HG02840 (cell line): ENCODE data around the gene ENPP1.
"Not testable (repeated sequence)": the region's sequence is repeated elsewhere in the genome, so short reads cannot be mapped to it uniquely, and the experiment has no call there.

Experiments
- ATAC-seq: cut with Tn5 transposase; IDR thresholded peaks from one replicate; pipeline ENCODE4 v1.9.1; 2021; ENCODE audit warnings: mild to moderate bottlenecking, moderate library complexity, moderate number of reproducible peaks; ENCODE audit not compliant: unreplicated experiment, low FRiP score

ENPP1 gene

DNA sequence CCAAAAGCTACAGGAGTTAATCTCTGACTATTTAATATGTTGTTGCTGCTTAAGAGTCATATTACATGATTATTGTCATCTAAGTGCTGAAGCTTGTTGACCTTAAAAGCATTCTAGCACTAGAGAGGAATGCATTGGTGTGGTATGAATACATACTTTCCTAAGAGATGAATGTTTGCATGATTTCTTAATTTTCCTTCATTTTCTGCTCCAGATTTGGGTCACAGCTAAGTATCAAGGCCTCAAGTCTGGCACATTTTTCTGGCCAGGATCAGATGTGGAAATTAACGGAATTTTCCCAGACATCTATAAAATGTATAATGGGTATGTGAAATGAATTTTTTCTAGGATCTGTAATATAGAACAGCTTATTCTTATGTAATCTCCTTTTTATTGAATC lies 53.6 kb downstream of the ENPP1 start:
- no peak for ATAC-seq

DNA sequence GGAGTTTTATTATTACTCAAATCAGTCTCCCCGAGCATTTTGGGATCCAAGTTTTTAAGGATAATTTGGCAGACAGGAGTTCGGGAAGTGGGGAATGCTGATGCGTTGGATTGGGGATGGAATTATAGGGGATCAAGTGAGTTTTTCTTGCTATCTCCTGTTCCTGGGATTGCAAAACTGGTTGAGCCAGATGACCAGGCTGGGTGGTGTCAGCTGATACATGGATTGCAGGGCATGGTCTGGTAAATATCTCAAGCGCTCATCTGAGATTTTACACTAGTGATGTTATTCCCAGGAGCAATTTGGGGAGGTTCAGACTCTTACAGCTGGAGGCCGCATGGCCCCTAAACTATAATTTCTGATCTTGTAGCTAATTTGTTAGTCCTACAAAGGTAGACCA lies 54.7 kb downstream of the ENPP1 start:
- ATAC-seq = no peak

- no peak for ATAC-seq
Observed at GRCh38 chr6:131867744-131868143, 59.9 kb downstream of the ENPP1 start.

DNA sequence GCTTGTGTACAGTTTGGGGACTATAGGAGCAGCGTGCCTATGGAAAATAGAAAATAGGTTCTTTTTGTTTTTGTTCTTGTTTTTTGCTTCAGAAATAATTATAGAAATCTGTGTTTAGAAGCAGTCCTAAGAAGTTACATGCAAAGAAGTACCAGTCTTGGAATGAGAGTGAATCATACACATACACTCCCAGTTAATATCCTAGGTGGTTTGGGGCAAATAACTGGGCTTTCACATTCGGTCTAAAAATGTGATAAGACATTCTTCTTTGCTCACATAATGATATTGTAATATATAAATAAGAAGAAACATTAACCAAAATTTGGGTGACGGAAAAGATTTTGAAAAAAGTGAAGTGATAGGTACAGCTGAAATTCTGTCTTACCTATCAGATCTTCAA lies 61.0 kb downstream of the ENPP1 start:
- ATAC-seq = no peak

- no peak for ATAC-seq
Observed at GRCh38 chr6:131875647-131876046, 67.8 kb downstream of the ENPP1 start.

GRCh38 chr6:131876545-131876944 lies 68.7 kb downstream of the ENPP1 start:
- ATAC-seq = no peak

DNA sequence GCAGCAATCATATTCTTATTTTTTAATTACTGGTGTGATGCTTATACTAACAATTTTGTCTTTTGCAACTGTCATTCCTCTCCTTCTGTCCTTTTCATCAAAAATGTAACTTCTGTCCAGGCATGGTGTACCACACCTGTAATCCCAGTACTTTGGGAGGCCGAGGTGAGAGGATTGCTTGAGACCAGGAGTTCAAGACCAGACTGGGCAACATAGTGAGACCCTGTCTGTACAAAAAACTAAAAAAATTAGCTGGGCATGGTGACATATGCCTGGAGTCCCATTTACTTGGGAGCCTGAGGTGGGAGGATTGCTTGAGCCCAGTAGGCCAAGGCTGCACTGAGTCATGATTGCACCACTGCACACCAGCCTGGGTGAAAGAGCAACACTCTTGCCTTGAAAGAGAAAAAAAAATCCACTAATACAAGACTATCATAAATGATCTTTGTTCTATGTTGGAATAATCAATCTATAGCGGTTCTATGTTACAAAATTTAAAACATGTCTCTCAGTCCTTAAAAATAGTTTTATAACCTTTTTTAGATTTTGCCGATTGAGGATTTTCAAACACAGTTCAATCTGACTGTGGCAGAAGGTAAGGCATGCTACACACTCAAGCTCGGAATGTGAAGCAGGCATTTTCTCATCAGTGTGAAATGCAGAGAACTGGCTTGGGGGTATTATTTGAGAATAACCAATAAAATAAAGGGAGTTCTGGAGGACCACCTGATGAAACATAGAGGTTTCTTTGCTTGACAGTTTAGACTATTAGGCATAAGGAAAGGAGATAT lies 70.4 kb downstream of the ENPP1 start:
- ATAC-seq = no peak

DNA sequence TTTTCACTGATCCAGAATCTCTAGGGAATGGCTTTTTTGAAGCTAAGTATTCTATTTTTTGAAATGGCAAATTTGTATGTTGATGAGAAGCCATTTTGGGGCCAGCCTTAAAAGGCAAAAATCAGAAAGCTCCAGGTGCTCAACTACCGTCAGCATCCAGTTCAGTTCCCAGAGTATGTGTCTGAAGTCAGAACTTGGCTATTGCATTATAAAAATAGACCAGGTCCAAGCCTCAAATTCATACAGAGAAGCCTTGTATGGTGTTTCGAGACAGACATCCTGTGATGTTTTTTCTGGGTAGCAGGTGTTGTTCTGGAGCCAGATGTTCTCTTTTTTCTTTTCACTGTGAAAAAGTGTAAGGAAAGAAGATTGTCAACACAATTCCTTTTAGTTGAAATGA lies 75.2 kb downstream of the ENPP1 start:
- no peak for ATAC-seq

GRCh38 chr6:131885237-131885636 lies 77.4 kb downstream of the ENPP1 start:
- ATAC-seq = no peak

- no peak for ATAC-seq
Observed at GRCh38 chr6:131886517-131886916, 78.7 kb downstream of the ENPP1 start.

- ATAC-seq = no peak
Observed at GRCh38 chr6:131890091-131890490, 82.3 kb downstream of the ENPP1 start.

DNA sequence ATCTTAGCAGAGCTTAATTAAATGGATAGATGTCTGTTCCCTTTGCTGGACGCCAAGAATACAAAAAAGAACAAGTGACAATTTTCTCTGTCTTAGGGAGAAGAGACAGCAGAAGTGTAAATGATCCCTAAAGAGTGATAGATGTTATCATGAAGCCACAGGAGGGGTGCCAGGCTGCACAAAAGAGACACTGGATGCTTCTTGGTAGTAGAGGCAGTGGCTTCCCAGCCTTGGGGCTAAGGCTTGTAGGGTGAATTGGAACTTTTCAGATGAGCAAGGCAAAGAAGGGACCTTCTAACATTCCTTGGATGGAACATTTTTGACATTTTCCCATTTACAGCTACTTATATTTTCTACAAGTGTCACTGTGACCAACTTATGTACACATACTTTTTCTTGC lies 85.4 kb downstream of the ENPP1 start:
- ATAC-seq = no peak

- no peak for ATAC-seq
Observed at GRCh38 chr6:131894493-131895424, 86.9 kb downstream of the ENPP1 start.

DNA sequence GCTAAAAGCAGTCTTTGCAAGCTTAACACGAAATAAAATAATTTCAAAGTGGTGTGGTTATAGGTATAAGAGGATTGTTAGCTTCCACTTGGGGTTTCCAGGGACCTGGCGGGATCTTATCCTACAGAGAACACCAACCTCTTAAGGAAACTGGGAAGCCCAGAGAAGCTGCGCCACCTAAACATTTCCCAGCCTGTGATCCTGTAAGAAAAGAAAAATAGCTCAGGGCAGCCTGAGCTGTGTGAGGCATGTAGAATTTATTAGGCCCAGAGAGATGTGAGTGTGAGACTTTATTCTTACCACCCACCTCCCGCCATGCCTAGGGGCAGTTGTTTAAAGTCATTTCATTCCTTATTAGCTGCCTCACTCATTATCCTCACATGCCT lies 89.2 kb downstream of the ENPP1 start:
- ATAC-seq = no peak

DNA sequence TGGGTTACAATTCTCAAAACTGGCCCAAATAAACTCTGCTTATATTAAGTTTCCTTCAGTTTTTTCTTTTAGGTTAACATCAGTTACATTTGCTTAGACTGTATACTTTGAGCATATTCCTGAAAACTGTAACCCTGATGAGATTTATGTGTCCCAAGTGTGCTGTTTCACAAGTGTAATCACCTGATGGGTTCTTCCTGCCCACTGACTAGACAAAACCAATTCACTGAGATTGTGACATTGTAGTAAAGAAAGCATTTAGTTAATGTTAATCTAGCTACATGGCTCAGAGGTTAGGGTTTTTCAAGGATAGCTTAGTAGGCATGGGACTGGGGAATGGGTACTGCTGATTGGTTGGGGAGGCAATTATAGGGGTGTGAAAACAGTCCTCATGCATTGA lies 89.8 kb downstream of the ENPP1 start:
- no peak for ATAC-seq

- ATAC-seq = no peak
Observed at GRCh38 chr6:131898718-131899117, 90.9 kb downstream of the ENPP1 start.

DNA sequence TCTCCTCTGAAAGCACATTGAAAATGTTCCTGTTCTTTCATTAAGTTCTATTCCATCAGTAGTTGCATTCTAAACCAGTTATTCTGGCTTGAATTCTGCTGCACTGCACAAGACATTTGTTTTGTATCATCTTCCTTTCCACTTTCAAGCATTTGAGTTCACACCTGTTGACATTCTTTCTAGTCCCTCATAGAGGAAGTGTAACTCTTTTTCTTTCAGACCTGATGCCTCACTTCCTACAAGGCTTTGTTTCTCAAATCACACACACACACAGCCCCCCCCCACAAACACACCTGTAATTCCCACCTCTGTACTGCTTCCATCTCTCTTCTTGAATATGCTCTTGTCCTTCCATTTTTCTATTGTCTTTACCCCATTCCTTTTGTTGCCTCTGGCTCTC lies 92.4 kb downstream of the ENPP1 start:
- no peak for ATAC-seq

DNA sequence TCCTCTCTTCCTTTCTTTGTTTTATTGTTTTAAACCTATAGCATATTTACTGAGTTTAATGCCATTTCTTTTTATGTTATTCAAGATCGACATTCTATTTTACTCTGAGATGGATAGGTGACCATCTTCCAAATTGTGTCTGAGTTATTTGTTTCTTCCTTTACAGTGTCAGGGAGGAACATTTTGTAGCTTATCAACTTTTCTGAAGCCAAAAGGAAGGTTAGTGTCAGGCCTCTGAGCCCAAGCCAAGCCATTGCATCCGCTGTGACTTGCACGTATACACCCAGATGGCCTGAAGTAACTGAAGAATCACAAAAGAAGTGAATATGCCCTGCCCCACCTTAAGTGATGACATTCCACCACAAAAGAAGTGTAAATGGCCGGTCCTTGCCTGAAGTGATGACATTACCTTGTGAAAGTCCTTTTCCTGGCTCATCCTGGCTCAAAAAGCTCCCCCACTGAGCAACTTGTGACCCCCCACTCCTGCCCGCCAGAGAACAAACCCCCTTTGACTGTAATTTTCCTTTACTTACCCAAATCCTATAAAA lies 93.6 kb downstream of the ENPP1 start:
- not testable (repeated sequence) for ATAC-seq

DNA sequence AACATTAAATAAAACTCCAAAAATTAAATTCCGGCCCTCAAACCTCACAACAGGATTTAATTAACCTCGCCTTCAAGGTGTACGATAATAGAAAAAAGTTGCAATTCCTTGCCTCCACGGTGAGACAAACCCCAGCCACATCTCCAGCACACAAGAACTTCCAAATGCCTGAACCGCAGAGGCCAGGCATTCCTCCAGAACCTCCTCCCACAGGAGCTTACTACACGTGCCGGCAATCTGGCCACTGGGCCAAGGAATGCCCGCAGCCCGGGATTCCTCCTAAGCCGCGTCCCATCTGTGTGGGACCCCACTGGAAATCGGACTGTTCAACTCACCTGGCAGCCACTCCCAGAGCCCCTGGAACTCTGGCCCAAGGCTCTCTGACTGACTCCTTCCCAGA lies 95.9 kb downstream of the ENPP1 start:
- not testable (repeated sequence) for ATAC-seq

GRCh38 chr6:131908787-131909186 lies 101.0 kb downstream of the ENPP1 start:
- not testable (repeated sequence) for ATAC-seq
